Uterus (tissue), 4 donors: ENCODE data around the gene GRK6. TPM values are rescaled to one million over a fixed set of nuclear protein-coding genes. Genes with fewer than 3 reads are reported as not detected.

ENCODE experiments used
- DNase-seq, 2 donors: peaks; one replicate each; pipeline ENCODE4 v3.0.0-alpha.2; 2019 to 2020
- H3K27ac ChIP-seq, 2 donors: fragments of 200-600 bp; sonication (generic); 1 replicate in 1 of 2; 2 replicates in 1 of 2; pipeline ENCODE4 v1.5.1; 2016 to 2018
- H3K27me3 ChIP-seq, 2 donors: fragments of 200-600 bp; sonication (generic); one replicate each; pipeline ENCODE4 v1.5.1; 2018 to 2019; ENCODE audit warnings: control low read depth in 1 of 2
- H3K36me3 ChIP-seq, 2 donors: fragments of 200-600 bp; sonication (generic); one replicate each; pipeline ENCODE4 v1.5.1; 2019; ENCODE audit warnings: control low read depth in 1 of 2
- H3K4me1 ChIP-seq, 2 donors: fragments of 200-600 bp; sonication (generic); one replicate each; pipeline ENCODE4 v1.5.1; 2018 to 2019; ENCODE audit warnings: control low read depth in 1 of 2
- H3K4me3 ChIP-seq, 2 donors: fragments of 200-600 bp; sonication (generic); 1 replicate in 1 of 2; 2 replicates in 1 of 2; pipeline ENCODE4 v1.5.1; 2018 to 2019; ENCODE audit warnings: mild to moderate bottlenecking in 1 of 2
- H3K9me3 ChIP-seq, 2 donors: fragments of 200-600 bp; sonication (generic); one replicate each; pipeline ENCODE4 v1.5.1; 2019; ENCODE audit warnings: control low read depth in 1 of 2
- POLR2A ChIP-seq, 2 donors: fragments of 450-650 bp; IDR thresholded peaks; one replicate each; pipeline ENCODE4 v1.6.1; 2016; ENCODE audit warnings: antibody characterized with exemption in 2 of 2, mild to moderate bottlenecking in 1 of 2, moderate library complexity in 1 of 2
- intact Hi-C: fragments of 100-400 bp; cut with DNase I; formaldehyde crosslinking; loops from one replicate; pipeline ENCODE4 v1.15.1; 2023; ENCODE audit warnings: low total_unique reads
- total RNA-seq, 4 donors: library from RNA; depleted of rRNA in 3 of 4; stranded (reverse); fragments of >200 nt in 3 of 4; gene quantifications; one replicate each; pipeline versions ENCODE4 v1.1.0 to v1.2.4, GENCODE V29; 2014 to 2023
- TF ChIP-seq, protein P1 (sequence below), 4 experiments: fragments of 200-600 bp in 2 of 4; fragments of 450-650 bp in 2 of 4; sonication (generic) in 2 of 4; IDR thresholded peaks; one replicate each; pipeline ENCODE4 v1.5.1; 2016 to 2019; ENCODE audit warnings: antibody characterized with exemption in 4 of 4, mild to moderate bottlenecking in 2 of 4, moderate library complexity in 1 of 4
- donor health status: DM: yes; HTN: yes; CAD: no.

GRK6 gene
- total RNA-seq, 4 donors from 2014 or later = 16.4 to 29.8 (median 20.9) TPM

DNA sequence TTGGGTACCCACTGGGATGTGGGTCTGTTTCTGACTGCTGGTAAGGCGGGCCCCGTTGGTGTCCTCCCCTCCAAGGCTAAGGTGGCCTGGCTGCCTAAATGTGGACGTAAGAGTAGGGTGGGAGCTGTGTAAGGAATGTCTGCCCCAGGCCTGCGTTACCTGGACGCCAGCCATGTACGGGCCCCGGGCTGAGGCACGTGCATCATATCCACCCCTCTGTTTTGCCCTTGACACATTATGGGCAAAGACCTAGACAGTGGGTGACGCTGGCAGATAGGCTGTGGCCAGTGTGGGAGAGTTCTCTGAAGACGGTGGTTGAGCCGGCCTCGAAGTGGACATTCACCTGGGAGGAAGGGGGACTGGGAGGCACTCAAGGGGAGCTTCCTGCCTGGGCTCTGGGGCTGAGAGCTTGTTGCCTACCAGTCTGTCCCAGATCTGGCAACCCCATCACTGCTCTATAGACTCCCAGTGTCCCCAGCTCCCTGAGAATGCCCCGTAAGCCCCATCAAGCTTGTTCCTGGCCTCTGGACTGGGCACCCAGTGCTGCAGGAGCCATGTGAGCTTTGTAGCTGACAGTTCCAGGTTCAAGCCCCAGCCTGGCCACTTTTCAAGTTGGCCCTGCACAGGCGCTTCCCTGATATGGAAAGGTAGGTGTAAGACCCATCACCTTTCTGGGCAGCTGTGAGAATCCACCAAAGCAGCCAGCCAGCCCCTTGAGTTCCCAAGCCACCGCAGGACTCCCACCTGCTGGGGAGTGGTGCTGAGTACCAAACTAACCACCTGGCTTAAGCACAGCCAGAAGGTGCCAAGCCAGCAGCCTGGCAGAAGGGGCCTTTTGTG lies 16.9 kb downstream of the GRK6 start:
- H3K36me3 ChIP-seq = no peaks in the 10 kb centered on the region
- no peak for DNase-seq
- intact Hi-C loops = no loop called here
- H3K4me3 ChIP-seq = no peak overlapping the region
- H3K4me1 ChIP-seq = peaks cover 0 to 16% of the 10 kb centered on the region in 2 donors
- H3K27me3 ChIP-seq = no peaks in the 10 kb centered on the region
- no peaks in the 10 kb centered on the region for H3K9me3 ChIP-seq
- no peak overlapping the region for H3K27ac ChIP-seq
- TF ChIP-seq, protein P1, sequence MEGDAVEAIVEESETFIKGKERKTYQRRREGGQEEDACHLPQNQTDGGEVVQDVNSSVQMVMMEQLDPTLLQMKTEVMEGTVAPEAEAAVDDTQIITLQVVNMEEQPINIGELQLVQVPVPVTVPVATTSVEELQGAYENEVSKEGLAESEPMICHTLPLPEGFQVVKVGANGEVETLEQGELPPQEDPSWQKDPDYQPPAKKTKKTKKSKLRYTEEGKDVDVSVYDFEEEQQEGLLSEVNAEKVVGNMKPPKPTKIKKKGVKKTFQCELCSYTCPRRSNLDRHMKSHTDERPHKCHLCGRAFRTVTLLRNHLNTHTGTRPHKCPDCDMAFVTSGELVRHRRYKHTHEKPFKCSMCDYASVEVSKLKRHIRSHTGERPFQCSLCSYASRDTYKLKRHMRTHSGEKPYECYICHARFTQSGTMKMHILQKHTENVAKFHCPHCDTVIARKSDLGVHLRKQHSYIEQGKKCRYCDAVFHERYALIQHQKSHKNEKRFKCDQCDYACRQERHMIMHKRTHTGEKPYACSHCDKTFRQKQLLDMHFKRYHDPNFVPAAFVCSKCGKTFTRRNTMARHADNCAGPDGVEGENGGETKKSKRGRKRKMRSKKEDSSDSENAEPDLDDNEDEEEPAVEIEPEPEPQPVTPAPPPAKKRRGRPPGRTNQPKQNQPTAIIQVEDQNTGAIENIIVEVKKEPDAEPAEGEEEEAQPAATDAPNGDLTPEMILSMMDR (IDR thresholded peaks at IDR 0.05) = no peak
- no peak for TF ChIP-seq POLR2A (IDR thresholded peaks at IDR 0.05)

GRCh38 chr5:177444106-177445051 lies 17.9 kb downstream of the GRK6 start:
- Histone ChIP-seq H3K4me3 (no peak overlapping the region), H3K27me3 (no peaks in the 10 kb centered on the region), H3K36me3 (no peaks in the 10 kb centered on the region), H3K4me1 (peaks cover 0 to 16% of the 10 kb centered on the region in 2 donors), H3K27ac (no peak overlapping the region), H3K9me3 (no peaks in the 10 kb centered on the region)
- intact Hi-C loops = no loop called here
- no peak for DNase-seq
- TF ChIP-seq, protein P1 (IDR thresholded peaks at IDR 0.05) = no peak
- no peak for TF ChIP-seq POLR2A (IDR thresholded peaks at IDR 0.05)

DNA sequence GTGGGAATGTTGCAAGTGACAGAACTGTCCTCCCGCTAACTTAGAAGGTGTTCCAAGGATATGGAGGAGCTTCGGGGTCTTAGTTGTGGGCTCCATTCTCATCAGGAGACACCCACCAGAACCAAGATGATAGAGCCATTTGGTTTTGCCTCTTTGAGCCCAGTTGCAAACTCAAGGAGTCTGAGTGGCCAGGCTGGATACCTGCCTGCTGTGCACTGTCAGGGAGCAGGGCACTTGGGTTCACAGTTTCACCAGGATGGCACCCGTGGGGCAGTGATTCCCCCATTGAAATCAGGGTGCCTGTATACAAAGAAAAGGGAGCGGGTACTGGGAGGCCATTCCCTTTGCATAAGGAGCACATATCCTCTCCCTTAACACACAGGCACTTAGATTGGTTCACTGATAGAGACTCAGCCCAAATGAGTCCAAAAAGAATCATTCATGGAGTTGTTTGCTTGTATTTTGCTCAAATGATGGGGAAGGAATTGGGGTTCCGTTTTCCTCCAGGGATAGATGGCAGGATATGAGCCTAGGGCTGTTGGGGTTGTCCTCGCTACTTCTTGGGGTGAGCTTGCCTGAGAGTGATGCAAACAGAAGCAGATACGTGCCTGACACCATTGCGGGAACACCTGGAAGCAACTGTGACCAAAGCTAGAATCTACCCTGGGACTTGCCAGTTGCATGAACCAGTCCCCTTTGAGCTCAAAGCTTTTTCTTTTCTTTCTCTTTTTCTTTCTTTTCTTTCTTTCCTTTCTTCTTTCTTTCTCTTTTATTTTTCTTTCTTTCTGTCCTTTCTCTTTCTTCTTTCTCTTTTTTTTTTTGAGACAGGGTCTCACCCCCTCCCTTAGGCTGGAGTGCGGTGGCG lies 18.8 kb downstream of the GRK6 start:
- TF ChIP-seq, protein P1 (IDR thresholded peaks at IDR 0.05) = no peak
- TF ChIP-seq POLR2A (IDR thresholded peaks at IDR 0.05) = no peak
- no peaks in the 10 kb centered on the region for H3K27me3 ChIP-seq

DNA sequence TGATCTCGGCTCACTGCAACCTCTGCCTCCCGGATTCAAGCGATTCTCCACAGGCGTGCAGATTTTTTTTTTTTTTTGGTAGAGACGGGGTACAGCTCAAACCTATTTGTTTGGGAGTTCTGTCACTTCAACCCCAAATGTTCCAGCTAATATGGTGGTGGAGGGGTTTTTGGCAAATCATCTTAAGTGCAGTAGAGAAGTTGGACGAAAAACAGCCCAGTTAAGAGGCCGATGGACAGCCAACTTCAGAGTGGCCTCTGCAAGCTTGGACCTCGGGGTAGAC lies 19.4 kb downstream of the GRK6 start:
- TF ChIP-seq, protein P1 (IDR thresholded peaks at IDR 0.05) = no peak
- no peak for TF ChIP-seq POLR2A (IDR thresholded peaks at IDR 0.05)
- Histone ChIP-seq H3K27ac (no peak overlapping the region), H3K36me3 (no peaks in the 10 kb centered on the region), H3K9me3 (no peaks in the 10 kb centered on the region), H3K4me1 (peaks cover 0 to 16% of the 10 kb centered on the region in 2 donors), H3K27me3 (no peaks in the 10 kb centered on the region), H3K4me3 (peak overlapping the region in 1 of 2 donors; percentile 35)
- intact Hi-C loops = no loop called here
- no peak for DNase-seq

More for the DNA sequence above, 18.8 kb downstream of the GRK6 start:
- Histone ChIP-seq H3K27ac (no peak overlapping the region), H3K9me3 (no peaks in the 10 kb centered on the region), H3K4me3 (no peak overlapping the region), H3K36me3 (no peaks in the 10 kb centered on the region), H3K4me1 (peaks cover 0 to 16% of the 10 kb centered on the region in 2 donors)
- DNase-seq = no peak
- intact Hi-C loops = no loop called here
